GM19372 (cell line): Measurements from ENCODE around the gene CSGALNACT2.
A peak's percentile ranks its signal among the peaks of the same experiment; 100 is the strongest.

ENCODE experiments used
- ATAC-seq: cut with Tn5 transposase; IDR thresholded peaks from one replicate; pipeline ENCODE4 v1.9.1; 2021; ENCODE audit warnings: mild to moderate bottlenecking, low read depth, moderate library complexity; ENCODE audit not compliant: unreplicated experiment

Gene CSGALNACT2

DNA sequence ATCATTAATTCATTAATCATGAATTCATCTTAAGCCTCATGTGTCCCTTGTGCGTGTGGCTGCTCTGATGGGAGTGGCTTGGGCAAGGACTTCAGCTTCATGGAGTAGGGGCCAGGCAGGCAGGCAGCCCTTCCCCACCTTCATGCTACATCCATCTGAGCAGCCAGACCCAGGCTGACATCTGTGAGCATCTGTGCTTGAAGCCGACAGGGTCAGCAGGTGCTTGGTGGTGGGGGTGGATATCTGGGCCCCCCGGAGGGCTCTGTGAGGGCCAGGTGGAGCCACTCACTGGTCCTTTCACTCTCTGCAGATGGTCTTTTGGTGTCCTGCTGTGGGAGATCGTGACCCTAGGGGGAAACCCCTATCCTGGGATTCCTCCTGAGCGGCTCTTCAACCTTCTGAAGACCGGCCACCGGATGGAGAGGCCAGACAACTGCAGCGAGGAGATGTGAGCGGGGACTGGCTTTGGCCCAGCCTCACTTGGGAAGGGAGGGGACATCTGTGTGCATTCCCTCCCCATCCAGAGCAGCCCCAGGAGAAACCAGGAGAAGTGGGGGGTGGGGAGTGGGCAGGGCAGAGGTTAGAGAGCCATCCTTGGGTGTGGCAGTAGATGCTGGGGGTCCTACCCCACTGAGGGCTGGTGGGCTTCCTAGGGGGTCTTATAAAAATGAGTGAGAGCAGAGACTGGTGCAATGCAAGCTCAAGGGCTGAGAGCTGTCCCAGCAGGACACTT is 14.7 kb upstream of the CSGALNACT2 start:
- ATAC-seq: no peak

GRCh38 chr10:43124094-43124521 is 14.1 kb upstream of the CSGALNACT2 start:
- no peak for ATAC-seq

DNA sequence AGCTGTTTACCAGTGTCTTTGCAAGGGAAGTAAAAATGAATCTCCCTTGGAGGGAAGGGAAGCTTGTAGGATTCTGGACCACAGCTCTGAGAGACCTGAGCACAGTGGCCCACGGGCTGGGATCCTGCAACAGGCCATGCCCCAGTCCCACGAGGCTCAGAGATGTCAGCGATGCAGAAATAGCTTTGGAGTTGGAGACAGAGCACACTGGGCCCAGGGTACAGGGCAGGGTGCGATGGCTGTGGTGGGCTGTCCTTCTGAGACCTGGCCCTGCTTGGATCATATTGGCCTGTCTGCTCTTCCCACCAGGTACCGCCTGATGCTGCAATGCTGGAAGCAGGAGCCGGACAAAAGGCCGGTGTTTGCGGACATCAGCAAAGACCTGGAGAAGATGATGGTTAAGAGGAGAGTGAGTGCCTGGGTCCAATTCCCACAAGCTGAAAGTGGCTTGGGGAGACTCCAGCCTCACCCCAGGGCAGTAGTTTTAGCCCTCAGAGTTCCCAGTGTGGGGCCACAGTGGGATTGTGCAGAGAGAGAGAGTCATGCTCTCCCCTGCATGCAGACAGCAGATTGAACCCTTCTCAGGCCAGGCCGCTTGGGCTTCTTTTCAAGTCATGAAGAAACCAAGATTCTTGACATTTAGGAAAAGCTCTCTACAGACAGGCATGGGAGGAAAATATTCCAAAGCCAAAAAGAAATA is 13.5 kb upstream of the CSGALNACT2 start:
- no peak for ATAC-seq

GRCh38 chr10:43125274-43125845 is 12.9 kb upstream of the CSGALNACT2 start:
- ATAC-seq: no peak

- ATAC-seq: no peak
Measured at GRCh38 chr10:43125881-43126731, 12.1 kb upstream of the CSGALNACT2 start.

DNA sequence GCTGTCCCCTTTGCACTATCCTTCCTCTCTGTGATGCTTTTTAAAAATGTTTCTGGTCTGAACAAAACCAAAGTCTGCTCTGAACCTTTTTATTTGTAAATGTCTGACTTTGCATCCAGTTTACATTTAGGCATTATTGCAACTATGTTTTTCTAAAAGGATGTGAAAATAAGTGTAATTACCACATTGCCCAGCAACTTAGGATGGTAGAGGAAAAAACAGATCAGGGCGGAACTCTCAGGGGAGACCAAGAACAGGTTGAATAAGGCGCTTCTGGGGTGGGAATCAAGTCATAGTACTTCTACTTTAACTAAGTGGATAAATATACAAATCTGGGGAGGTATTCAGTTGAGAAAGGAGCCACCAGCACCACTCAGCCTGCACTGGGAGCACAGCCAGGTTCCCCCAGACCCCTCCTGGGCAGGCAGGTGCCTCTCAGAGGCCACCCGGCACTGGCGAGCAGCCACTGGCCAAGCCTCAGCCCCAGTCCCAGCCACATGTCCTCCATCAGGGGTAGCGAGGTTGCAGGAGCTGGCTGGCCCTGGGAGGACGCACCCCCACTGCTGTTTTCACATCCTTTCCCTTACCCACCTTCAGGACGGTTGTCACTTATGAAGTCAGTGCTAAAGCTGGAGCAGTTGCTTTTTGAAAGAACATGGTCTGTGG is 11.4 kb upstream of the CSGALNACT2 start:
- ATAC-seq: no peak

DNA sequence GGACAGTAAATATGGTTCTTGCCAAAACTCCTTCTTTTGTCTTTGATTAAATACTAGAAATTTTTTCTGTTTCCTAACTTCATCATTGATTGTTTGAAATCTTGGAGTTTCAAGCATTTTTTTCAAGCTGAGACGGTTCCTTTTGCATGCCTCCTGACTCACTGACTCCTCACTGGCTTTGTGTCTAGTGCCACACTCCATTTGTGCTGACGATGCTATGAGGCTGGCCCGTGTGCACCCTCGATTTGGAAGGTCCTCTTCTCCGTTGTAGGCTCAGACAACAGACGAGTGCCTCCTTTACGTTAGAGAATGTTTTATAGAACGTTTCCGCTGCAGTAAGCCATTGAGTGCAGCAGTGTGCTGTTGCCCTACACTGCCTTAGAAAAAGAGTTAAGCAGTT is 10.8 kb upstream of the CSGALNACT2 start:
- ATAC-seq: no peak

GRCh38 chr10:43128331-43128730 is 9.9 kb upstream of the CSGALNACT2 start:
- no peak for ATAC-seq

GRCh38 chr10:43128958-43129706 is 9.1 kb upstream of the CSGALNACT2 start:
- peak; percentile 58 for ATAC-seq

DNA sequence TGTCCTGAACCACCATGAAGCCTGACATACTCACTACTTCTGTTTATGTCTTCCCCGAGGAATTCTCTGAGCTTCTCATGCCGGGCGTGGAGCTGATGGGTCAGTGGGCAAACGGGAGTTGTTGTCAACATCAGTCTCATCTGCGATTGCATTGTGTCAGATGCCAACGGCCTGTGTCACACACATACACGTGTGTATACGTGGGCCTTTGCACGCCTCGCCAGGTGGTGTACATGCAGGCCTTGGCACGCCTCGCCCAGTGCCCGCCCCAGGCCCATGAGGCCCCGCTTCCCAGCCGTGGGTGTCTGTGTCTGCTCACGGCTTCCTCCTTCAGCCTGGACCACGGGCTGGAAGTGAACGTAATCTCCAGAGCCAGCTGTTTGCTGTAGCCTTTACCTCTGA is 7.5 kb upstream of the CSGALNACT2 start:
- ATAC-seq: no peak

DNA sequence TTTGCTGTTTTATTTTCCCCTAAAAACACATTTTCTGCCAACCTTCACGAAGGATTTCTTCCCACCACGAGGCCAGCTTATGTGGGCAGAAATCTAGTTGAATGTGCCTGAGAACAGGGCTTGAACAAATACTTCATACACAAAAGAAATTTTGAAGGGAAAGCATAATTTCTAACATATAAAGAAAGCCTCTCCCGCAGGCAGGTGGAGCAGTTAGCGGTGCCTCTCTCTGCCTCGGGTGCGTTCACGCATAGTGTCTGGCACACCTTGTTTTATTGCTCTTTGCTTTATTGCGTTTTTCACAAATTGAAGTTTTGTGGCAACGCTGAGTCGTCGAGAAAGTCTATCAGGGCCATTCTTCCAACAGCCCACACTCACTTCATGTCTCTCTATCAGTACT is 7.0 kb upstream of the CSGALNACT2 start:
- no peak for ATAC-seq

GRCh38 chr10:43131906-43132305 is 6.3 kb upstream of the CSGALNACT2 start:
- ATAC-seq: no peak

- no peak for ATAC-seq
Measured at GRCh38 chr10:43132867-43133787, 5.1 kb upstream of the CSGALNACT2 start.

DNA sequence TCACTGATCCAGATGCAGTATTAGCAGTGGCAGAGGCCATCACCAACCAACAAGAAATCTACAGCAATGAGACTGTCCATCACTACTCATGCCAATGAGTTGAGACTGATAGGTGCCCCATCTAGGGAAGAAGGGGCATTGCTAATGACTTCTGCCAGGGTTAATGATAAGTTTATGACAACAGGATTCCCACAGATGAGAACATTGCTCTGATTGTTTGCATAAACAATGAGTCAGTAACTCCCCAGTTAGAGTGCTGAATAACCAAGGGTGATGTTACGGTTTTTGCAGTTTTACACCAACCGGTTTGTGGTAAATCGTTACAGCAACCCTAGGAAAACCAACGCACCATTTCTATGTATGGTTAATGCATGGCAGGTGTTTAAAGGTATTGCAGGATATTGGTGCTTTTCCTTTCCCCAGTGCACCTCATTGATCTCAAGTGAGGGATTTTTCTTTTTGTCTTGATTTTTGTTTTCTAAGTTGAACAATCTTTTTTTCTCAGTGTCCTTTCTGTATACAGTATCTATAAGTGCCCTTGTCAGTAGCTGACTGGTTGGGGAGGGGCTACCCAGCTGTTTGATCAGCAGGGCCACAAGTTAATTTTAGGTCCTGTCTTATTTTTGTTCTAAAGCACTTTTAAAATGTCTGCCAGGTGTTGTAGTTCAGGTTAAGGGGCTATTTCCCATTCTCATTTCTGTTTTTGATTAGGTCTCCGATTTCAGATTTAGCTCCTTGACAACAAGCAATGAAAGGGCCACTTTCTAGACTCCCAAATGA is 3.9 kb upstream of the CSGALNACT2 start:
- no peak for ATAC-seq

DNA sequence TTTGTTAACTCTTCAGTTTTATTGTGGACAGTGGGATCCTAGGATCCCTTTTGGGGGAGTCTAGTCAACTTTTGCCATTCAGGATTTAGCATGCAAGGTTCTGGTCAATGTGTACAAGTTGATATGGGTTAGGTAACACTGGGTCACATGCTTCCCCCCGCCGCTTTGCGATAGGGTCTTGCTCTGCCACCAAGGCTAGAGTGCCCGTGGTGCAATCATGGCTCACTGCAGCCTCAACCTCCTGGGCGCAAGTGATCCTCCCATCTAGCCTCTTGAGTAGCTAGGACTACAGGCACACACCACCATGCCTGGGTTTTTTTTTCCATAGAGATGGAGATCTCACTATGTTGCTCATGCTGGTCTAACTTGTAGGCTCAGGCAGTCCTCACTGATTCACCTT is 3.2 kb upstream of the CSGALNACT2 start:
- no peak for ATAC-seq

GRCh38 chr10:43135656-43136055 is 2.6 kb upstream of the CSGALNACT2 start:
- no peak for ATAC-seq

- ATAC-seq: no peak
Measured at GRCh38 chr10:43136432-43136831, 1.8 kb upstream of the CSGALNACT2 start.
